Measurements from ENCODE around the gene TNRC6C.

The TNRC6C gene

DNA sequence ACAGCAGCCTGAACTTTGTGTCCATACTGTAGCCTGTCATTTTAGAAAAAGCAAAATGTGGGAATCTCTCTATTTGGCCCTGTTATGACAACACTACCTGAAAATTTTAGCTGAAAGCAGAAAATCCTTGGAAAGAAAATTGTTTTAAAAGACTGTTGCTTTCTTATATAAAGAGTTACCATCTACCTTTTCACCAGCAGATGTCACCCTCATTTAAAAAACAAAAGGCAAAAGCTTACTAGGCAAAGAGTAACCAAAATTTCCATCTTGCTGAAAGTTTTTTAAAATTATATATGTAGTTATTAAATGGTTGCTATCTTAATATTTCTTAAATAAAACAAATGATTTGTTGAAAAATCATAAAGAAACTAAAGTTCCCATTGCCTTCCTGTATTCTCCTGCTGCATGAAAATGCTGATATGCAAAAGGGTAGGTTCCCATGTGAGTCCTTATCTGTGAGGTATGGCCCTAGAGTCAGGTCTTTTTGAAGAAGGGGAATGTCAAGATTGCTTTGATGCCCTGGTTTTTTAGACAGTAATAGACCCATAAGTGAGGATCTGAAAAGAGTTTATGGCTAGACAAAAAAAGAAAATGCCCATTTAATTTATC, 61.0 kb downstream of the TNRC6C start:
- peak in 1 of 2 donors; percentile 69 for DNase-seq

DNA sequence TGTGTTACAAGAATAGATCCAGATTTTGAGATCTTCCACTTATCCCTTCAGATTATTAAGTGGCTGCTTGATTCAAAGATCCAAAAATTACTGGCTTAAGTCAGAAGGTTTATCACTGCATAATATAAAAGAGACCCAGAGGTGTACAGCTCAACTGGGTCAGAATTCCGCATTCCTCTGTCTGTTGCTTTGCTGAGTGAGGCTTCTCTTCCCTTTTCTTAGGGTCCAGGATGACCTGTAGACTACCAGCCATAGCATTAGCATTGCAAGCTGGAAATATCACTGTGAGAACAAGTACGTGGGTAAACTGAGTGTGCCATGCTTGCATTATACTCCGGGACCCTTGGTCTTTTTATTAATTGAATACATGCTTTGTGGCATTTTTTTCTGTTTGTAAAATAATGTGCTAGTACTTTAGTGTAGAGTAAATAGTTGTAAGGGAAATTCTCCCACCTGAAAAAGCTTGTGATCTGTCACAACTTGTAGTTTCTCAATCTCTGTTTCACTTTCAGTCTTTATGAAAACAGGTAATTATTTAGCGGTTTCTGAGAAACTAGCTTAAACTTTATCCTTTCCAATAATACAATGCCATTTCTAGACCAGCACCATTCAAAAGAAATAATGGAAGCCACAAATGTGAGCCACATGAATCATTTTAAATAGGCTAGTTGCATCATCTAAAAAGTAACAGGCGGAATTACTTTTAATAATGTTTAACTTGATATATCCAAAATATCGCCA, 61.6 kb downstream of the TNRC6C start:
- no peak for DNase-seq

- DNase-seq: no peak
Measured at GRCh38 chr17:78020717-78021108, 62.2 kb downstream of the TNRC6C start.

- DNase-seq: no peak
Measured at GRCh38 chr17:78022425-78022824, 63.9 kb downstream of the TNRC6C start.

DNA sequence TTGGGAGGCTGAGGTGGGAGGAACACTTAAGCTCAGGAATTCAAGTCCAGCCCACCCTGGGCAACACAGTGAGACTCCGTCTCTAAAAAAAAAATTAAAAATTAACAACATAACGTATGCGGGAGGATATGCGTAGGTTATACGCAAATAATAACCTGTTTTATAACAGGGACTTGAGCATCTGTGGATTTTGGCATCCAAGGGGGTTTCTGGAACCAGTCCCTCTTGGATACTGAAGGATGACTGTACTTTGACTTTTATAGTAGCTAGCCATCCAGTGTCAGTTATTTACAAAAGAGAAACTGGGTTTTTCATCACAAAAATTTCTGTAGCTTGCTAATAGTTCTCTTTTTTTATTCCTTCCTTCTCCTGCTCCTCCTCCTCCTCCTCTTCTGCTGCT, 64.5 kb downstream of the TNRC6C start:
- DNase-seq: no peak

DNA sequence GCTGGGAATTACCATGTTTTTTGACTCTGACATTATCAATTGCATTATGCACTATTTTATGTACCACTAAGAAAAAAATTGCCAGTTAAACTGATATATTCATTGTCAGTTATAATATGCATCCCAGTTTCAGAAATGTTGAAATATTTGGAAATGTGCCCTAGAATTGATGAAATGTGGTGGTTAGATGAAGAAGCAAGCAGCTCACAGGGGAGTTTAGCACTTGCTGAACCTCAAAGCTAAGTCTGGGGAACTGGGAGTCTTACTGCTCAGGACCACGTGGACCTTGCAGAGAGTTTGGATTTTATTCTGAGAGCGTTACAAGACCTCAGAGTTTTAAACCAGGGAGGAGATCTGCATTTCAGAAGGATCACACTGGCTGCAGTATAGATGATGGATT, 67.9 kb downstream of the TNRC6C start:
- no peak for DNase-seq

- DNase-seq: no peak
Measured at GRCh38 chr17:78027121-78027520, 68.6 kb downstream of the TNRC6C start.

GRCh38 chr17:78029697-78030096, 71.2 kb downstream of the TNRC6C start:
- DNase-seq: no peak

DNA sequence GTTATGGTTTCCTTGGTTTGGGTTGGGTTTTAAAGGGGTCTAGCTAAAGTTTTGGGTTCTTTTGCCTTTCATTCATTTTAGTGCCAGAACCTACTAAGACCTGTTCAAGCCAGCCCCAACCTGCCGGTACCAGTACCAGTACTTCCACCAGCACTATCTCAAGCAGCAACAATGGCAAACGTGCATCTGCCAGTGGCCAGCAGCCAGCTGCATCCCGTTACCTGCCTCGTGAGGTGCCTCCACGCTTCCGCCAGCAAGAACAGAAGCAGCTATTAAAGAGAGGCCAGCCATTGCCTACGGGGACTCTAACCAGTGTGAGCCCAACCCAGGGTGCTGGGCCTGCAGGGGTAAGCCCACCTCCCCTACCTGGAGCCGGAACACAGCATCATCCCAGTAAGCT, 72.9 kb downstream of the TNRC6C start:
- DNase-seq: no peak

- DNase-seq: no peak
Measured at GRCh38 chr17:78032166-78032565, 73.7 kb downstream of the TNRC6C start.

GRCh38 chr17:78034429-78035091, 76.1 kb downstream of the TNRC6C start:
- DNase-seq: no peak

DNA sequence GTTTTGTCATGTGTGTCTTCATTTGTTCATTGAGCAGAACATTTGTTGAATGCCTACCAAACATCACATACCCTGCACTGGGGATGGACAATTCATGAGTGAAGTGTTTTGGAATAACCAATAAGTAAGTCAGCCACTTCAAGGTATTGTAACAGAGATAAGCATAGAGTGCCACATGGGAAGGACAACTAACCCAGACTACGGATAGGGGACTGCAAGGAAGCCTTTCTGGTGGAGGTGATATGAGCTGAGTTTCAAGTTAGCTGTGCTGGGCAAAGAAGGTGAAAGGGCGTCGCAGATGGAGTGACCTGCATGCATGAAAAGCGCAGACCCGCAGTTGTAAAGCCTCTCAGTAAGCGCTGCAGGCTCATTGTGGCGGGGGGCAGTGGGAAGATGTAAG, 78.8 kb downstream of the TNRC6C start:
- no peak for DNase-seq

DNA sequence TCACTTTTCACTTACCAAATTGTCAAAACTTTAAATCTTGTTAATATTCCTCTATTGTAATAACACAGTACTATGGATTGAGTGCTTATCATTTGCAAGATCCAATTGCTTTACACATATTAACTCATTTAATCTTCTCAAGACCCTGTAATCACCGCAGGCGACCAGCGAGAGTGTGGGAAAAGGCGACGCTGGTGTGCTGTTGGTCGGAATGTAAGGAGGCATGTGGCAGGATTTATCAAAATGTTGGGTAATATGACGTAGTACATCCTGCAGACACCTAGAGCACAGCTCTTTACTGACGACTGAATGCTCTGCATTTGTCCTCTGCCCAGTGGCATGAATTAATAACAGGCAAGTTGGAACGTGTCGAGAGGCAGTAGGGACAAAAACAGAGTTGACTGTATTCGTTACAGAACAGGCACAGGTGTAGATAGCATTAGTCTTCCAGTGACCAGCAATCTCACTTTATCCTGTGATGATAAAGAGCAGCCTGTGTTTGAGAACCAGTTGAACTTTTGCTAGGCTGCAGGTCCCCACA, 80.3 kb downstream of the TNRC6C start:
- DNase-seq: no peak

GRCh38 chr17:78039581-78039980, 81.1 kb downstream of the TNRC6C start:
- DNase-seq: no peak

GRCh38 chr17:78040440-78041385, 82.2 kb downstream of the TNRC6C start:
- DNase-seq: peak; percentile 71 to 88

DNA sequence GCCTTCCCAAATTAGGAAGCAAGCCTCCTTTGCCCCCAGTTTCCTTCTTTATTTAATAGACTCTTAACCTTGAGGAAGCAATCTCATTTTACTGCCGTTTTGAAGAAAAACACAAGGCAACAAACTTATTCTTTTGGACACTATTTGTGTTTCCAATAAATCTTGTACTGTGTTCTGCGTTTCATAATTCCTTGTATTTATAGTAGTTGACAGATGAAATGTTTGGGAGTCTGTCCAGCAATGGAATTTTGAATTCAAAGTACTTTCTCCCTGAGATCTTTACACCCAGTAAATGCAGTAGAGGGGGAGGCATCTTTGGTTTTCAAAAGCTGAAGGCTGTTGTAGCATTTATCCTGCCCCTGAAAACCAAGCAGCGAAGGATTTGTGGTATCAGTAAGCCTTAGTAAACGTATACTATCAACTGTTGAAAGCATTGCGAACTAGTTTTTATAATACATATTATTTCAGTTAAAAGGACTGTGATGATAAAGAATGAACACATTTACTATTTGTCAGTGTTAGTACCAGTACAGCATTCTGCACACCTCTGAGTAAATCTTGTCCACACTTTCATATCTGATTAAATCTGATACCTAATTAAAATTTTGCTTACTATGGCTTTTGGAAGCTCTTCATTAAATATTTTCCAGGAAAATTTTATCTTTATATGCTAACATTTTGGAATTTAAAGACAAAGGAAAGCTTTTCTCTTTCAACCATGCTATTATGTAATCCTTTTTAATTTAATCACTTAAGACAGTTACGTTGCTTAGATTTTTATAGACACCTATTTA, 83.1 kb downstream of the TNRC6C start:
- peak in 1 of 2 donors; percentile 56 for DNase-seq

DNA sequence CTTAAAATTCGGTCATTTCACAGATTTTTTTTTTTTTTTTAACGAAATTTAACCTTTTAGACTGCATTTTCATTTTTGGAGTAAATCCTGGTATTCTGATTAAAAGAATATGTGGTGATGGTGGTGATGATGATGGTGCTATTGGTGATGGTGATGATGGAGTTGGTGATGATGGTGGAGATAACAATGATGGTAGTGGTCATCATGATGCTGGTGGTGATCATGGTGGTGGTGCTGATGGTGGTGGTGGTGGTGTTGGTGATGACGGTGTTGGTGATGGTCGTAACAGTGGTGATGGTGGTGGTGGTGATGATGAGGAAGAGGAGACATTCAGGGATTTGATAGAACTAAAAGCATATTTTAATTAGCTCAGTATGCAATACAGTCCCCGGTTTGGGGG, 84.0 kb downstream of the TNRC6C start:
- DNase-seq: no peak

DNA sequence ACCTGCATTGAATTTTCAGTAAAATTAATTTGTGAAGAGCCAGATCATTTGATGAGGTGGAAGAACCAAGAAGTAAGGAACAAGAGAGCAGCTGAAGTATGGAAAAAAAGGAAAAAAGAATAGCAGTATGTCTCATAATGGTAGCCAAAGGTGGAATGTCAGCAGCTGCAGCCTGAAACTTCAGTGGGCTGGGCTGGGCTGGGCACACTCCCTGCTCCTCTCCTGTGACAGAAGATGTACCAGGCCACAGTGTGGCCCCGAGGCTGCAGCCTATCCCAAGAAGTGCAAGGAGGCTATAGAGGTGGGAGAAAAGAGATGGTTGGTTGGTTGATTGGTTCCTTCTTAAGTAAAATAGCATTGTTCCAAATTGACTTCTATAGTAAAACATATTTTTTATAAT, 84.5 kb downstream of the TNRC6C start:
- no peak for DNase-seq

DNA sequence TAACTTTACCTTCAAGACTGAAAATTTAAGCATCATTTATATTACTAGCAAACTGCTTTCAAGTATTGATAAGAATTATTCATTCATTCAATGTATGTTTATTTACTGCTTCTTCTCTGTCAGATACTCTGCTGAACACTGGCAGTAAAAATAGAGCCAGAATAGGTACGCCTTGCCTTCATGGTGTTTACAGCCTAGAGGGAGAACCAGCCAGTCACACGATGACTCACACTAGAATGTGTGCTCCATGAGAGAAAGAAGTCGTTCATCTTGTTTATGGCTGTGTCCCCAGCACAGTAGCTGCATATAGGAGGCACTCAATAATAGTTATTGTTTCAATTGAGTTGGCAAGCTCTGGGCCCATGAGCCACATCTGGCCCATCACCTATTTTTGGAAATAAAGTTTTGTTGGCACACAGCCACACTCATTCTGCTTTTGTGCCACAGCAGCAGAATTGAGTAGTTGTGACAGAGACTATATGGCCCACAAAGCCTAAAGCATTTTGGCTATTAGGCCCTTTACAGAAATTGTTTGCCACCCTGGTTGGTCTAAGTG, 85.9 kb downstream of the TNRC6C start:
- DNase-seq: no peak

DNA sequence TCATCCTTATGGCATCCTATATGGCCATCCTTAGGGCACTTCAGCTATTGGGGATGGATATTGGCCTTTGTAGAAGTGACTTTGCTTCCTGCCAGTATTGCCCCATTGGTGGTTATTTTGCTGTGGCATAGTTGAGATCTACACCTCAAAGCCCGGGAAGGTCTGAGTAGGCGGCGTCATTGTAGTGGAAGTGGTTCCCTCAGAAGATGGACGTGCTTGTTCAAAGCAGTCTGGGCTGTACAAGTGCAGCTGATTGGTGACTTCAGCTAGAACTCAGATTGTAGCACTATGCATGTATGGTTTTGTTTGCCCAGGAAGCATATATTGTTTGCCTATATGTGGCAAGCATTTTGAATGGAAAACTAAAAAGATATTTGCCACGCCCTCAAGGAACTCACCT, 86.8 kb downstream of the TNRC6C start:
- no peak for DNase-seq

DNA sequence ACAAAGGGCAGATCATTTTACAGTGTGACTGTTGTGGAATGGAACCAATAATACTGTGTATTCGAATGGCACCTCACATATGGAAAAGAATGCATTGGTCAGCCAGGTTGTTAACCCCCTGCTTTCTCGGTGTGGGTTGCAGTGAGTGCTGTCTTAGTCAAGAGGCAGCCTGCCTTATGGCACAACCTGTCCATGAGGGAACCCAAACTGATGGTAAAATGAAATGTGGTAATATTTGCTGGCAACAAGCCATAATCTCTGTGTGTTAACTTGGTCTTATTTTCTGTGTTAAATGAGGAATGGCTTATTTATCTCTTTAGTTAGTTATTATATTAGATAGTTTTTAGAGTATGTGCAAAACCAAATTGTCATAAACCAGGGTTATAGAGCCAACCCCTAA, 88.4 kb downstream of the TNRC6C start:
- DNase-seq: no peak
